HL-60 (cell line): ENCODE measurements around the gene SPIB.

ENCODE experiments used
- DNase-seq, 2 experiments: peaks; one replicate each; pipeline ENCODE4 v3.0.0-alpha.2; 2010 to 2020; ENCODE audit warnings: low read depth in 1 of 2, low spot score in 1 of 2
- H3K27ac ChIP-seq: fragments of 250-450 bp; sonication (Bioruptor Pico); replicated peaks from 2 replicates; pipeline ENCODE4 v1.5.1; 2020; ENCODE audit warnings: mild to moderate bottlenecking, moderate library complexity
- H3K27me3 ChIP-seq: fragments of 250-450 bp; sonication (Bioruptor Pico); 2 replicates; pipeline ENCODE4 v1.5.1; 2021; ENCODE audit warnings: mild to moderate bottlenecking, moderate library complexity; ENCODE audit not compliant: insufficient read depth, poor library complexity, severe bottlenecking
- H3K4me3 ChIP-seq: replicated peaks from 2 replicates; pipeline ENCODE4 v1.5.1; 2011; ENCODE audit warnings: mild to moderate bottlenecking, control low read depth, low read length; ENCODE audit not compliant: insufficient read depth
- CTCF ChIP-seq: IDR thresholded peaks from one replicate; pipeline ENCODE4 v1.5.1; 2011; ENCODE audit warnings: low read length, control low read depth, inconsistent platforms; ENCODE audit not compliant: insufficient read depth
- GABPA ChIP-seq: IDR thresholded peaks from 2 replicates; pipeline ENCODE4 v1.6.1; 2012; ENCODE audit warnings: low read depth
- POLR2AphosphoS5 ChIP-seq: IDR thresholded peaks from 2 replicates; pipeline ENCODE4 v1.6.1; 2012; ENCODE audit warnings: low read depth
- REST ChIP-seq: IDR thresholded peaks from 2 replicates; pipeline ENCODE4 v1.6.1; 2012; ENCODE audit warnings: low read depth; ENCODE audit not compliant: insufficient replicate concordance
- SPI1 ChIP-seq: IDR thresholded peaks from 2 replicates; pipeline ENCODE4 v1.6.1; 2012; ENCODE audit warnings: low read depth, mild to moderate bottlenecking, borderline replicate concordance

Gene SPIB

GRCh38 chr19:50433201-50434180 is 14.8 kb downstream of the SPIB start:
- TF ChIP-seq REST (no peak), POLR2AphosphoS5 (no peak), CTCF (no peak), GABPA (no peak)
- no peak for DNase-seq
- Histone ChIP-seq H3K4me3 (no peak overlapping the region), H3K27me3 (peaks cover 13% of the 10 kb centered on the region), H3K27ac (no peak overlapping the region)

DNA sequence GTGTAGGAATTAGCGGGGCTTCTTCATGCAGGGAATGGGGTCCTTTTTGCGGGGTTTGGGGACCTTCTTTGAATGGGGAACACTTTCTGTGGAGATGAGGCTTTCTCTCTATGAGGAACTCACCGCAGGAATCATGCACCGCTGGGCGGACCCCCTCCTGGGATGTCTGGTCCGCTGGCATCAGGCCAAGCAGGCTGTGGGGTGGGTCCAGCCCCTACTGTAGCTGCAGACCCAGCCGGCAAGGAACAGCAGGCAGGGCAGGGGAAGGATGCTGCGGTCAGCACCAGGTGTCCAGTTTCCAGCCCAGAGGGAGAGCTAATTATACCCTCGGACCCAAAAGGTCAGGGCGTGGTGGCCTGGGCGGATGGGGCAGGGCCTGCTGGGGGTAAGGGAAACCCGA is 15.8 kb downstream of the SPIB start:
- Histone ChIP-seq H3K27ac (no peak overlapping the region), H3K27me3 (peaks cover 13% of the 10 kb centered on the region), H3K4me3 (no peak overlapping the region)
- no peak for TF ChIP-seq CTCF
- no peak for TF ChIP-seq POLR2AphosphoS5
- no peak for DNase-seq

GRCh38 chr19:50435221-50435620 is 16.5 kb downstream of the SPIB start:
- no peak for DNase-seq
- TF ChIP-seq GABPA, result no peak
- Histone ChIP-seq H3K4me3 (no peak overlapping the region), H3K27ac (no peak overlapping the region), H3K27me3 (peaks cover 13% of the 10 kb centered on the region)

GRCh38 chr19:50435627-50436026 is 16.9 kb downstream of the SPIB start:
- peaks cover 13% of the 10 kb centered on the region for H3K27me3 ChIP-seq
- H3K4me3 ChIP-seq, result no peak overlapping the region
- no peak for DNase-seq
- H3K27ac ChIP-seq, result no peak overlapping the region
- TF ChIP-seq SPI1 (no peak), POLR2AphosphoS5 (no peak), REST (no peak), CTCF (no peak), GABPA (no peak)
